Measurements from ENCODE around the gene KIF1B. TPM values are rescaled to one million over a fixed set of nuclear protein-coding genes. Genes with fewer than 3 reads are reported as not detected.
A peak's percentile ranks its signal among the peaks of the same experiment; 100 is the strongest.

The KIF1B gene
- total RNA-seq, 1 donor from 2014 or later, result 18.2 TPM

GRCh38 chr1:10337436-10337835 is 127.1 kb downstream of the KIF1B start:
- TF ChIP-seq, protein P1, sequence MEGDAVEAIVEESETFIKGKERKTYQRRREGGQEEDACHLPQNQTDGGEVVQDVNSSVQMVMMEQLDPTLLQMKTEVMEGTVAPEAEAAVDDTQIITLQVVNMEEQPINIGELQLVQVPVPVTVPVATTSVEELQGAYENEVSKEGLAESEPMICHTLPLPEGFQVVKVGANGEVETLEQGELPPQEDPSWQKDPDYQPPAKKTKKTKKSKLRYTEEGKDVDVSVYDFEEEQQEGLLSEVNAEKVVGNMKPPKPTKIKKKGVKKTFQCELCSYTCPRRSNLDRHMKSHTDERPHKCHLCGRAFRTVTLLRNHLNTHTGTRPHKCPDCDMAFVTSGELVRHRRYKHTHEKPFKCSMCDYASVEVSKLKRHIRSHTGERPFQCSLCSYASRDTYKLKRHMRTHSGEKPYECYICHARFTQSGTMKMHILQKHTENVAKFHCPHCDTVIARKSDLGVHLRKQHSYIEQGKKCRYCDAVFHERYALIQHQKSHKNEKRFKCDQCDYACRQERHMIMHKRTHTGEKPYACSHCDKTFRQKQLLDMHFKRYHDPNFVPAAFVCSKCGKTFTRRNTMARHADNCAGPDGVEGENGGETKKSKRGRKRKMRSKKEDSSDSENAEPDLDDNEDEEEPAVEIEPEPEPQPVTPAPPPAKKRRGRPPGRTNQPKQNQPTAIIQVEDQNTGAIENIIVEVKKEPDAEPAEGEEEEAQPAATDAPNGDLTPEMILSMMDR (IDR thresholded peaks at IDR 0.05; ENCODE audit: insufficient read depth, low read length, severe bottlenecking), result no peak
- Histone ChIP-seq H3K36me3 (ENCODE audit: control insufficient read depth, insufficient read depth, low read length) (peaks cover 9% of the 10 kb centered on the region), H3K27me3 (ENCODE audit: control insufficient read depth, insufficient read depth, low read length) (no peaks in the 10 kb centered on the region), H3K4me3 (ENCODE audit: low read depth, low read length) (no peak overlapping the region)
- DNase-seq (ENCODE audit: low read depth) (no peak), FAIRE-seq (no peak)

DNA sequence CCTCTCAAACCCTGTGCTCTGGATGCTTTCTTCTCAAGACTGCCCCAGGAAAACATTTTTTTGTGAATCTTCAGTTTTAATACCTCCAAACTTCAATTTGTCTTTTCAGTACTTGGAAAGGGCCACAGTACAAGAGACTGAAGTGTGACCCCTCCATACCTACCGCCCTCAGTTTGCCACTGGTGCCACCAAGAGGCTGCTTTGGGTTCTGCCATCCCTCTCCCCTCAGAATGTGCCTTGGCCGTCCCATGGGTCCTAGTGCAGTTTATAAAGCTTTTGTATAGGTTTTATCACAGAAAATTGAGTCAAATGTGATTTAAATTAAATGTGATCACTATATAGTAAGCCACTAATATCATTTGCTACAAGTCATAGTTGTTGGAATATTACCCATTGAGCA is 127.7 kb downstream of the KIF1B start:
- TF ChIP-seq, protein P1 (IDR thresholded peaks at IDR 0.05; ENCODE audit: insufficient read depth, low read length, severe bottlenecking), result peak; percentile 60
- H3K4me3 ChIP-seq (ENCODE audit: low read depth, low read length), result no peak overlapping the region
- peaks cover 10% of the 10 kb centered on the region for H3K36me3 ChIP-seq (ENCODE audit: control insufficient read depth, insufficient read depth, low read length)
- H3K27me3 ChIP-seq (ENCODE audit: control insufficient read depth, insufficient read depth, low read length), result no peaks in the 10 kb centered on the region
- DNase-seq (ENCODE audit: low read depth) (peak; percentile 14), FAIRE-seq (no peak)

DNA sequence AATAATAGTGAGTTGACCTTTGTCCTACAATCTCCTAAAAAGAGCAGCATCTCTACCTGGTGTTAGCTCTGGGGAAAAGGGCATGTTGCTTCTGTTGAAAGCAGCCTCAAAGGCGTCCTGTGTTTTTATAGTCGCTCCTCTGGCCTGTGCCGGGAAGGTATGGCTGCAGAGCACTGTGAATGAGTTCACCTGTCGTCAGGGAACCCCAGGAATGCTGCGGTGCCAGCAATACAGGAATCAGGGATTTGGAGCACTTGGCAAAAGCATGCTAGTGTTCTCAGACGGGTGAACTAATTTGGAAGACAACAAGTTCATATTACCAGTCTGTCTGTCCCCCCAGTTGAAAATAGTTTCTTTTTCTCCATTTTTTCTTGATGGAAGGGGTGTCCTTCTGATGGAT is 128.2 kb downstream of the KIF1B start:
- Histone ChIP-seq H3K27me3 (ENCODE audit: control insufficient read depth, insufficient read depth, low read length) (no peaks in the 10 kb centered on the region), H3K36me3 (ENCODE audit: control insufficient read depth, insufficient read depth, low read length) (peaks cover 11% of the 10 kb centered on the region), H3K4me3 (ENCODE audit: low read depth, low read length) (no peak overlapping the region)
- DNase-seq (ENCODE audit: low read depth), result no peak
- TF ChIP-seq, protein P1 (IDR thresholded peaks at IDR 0.05; ENCODE audit: insufficient read depth, low read length, severe bottlenecking), result no peak
- no peak for FAIRE-seq

DNA sequence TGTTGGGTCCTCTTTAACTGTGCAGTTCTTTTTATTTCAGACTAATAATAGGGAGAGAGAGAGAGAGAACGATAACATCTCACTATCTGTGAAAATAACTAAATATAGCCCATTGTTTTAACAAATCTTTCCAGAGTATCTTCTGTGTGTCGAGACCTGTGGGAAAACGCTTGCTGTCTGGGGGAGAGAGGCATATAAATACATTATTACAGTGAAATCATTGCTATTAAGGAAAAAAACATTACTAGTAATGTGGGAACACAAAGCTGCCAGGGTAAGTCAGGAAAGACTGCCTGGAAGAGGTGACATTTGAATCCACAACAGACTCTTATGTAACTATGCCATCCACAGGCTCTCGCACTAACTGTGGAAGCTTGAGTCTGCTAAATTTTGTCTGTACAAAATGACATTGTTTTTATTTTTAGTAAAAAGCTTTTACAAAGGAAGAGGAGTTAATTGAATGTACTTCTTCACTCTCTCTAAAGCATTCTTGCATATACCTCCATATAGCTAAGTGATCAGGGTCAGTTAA is 128.7 kb downstream of the KIF1B start:
- Histone ChIP-seq H3K36me3 (ENCODE audit: control insufficient read depth, insufficient read depth, low read length) (peaks cover 12% of the 10 kb centered on the region), H3K4me3 (ENCODE audit: low read depth, low read length) (no peak overlapping the region), H3K27me3 (ENCODE audit: control insufficient read depth, insufficient read depth, low read length) (no peaks in the 10 kb centered on the region)
- FAIRE-seq, result no peak
- no peak for DNase-seq (ENCODE audit: low read depth)
- TF ChIP-seq, protein P1 (IDR thresholded peaks at IDR 0.05; ENCODE audit: insufficient read depth, low read length, severe bottlenecking), result no peak

GRCh38 chr1:10339815-10340214 is 129.4 kb downstream of the KIF1B start:
- Histone ChIP-seq H3K4me3 (ENCODE audit: low read depth, low read length) (no peak overlapping the region), H3K36me3 (ENCODE audit: control insufficient read depth, insufficient read depth, low read length) (peaks cover 13% of the 10 kb centered on the region), H3K27me3 (ENCODE audit: control insufficient read depth, insufficient read depth, low read length) (no peaks in the 10 kb centered on the region)
- TF ChIP-seq, protein P1 (IDR thresholded peaks at IDR 0.05; ENCODE audit: insufficient read depth, low read length, severe bottlenecking), result no peak
- DNase-seq (ENCODE audit: low read depth) (peak; percentile 77), FAIRE-seq (peak; percentile 13)
